Endothelial cell of umbilical vein (primary cell): ENCODE data around the gene DNHD1. TPM values are rescaled to one million over a fixed set of nuclear protein-coding genes. Genes with fewer than 3 reads are reported as not detected.

Experiments
- BruUV-seq: library from RNA; stranded (reverse); fragments of 400-500 nt; replicated peaks from 2 replicates; lab custom pipeline; 2021; lab: Mats Ljungman, UMichigan
- CTCF ChIA-PET: fragments of 300-600, 350-600 bp; sonication (Branson Sonifier 250); formaldehyde crosslinking; loops from one replicate; lab custom pipeline; 2021; ENCODE audit warnings: antibody characterized with exemption, inconsistent platforms; lab: Charles Lee
- POLR2A ChIA-PET: fragments of 300-600, 350-600 bp; sonication (Branson Sonifier 250); formaldehyde crosslinking; loops from one replicate; lab custom pipeline; 2021; ENCODE audit warnings: antibody characterized with exemption, inconsistent platforms; lab: Charles Lee
- DNase-seq: peaks from one replicate; pipeline ENCODE4 v3.0.0-alpha.2; 2011; ENCODE audit warnings: low read depth, low spot score
- FAIRE-seq: peaks from 2 replicates; lab custom pipeline; 2011; peaks lifted over from hg19 to GRCh38; lab: Jason Lieb, UNC
- H2AFZ ChIP-seq: 2 replicates; pipeline ENCODE4 v1.6.0; 2012; ENCODE audit warnings: low read depth, low read length, control low read depth, inconsistent platforms
- H3K27ac ChIP-seq: 2 replicates; pipeline ENCODE4 v1.5.1; 2011; ENCODE audit warnings: low read depth, mild to moderate bottlenecking, control low read depth, low read length, moderate library complexity; ENCODE audit not compliant: insufficient read depth
- H3K27me3 ChIP-seq, 2 experiments: 2 replicates each; pipeline versions ENCODE4 v1.6.0 to v1.6.1; 2011; ENCODE audit warnings: low read length in 2 of 2, mixed read lengths in 1 of 2; ENCODE audit not compliant: control insufficient read depth in 2 of 2, insufficient read depth in 2 of 2
- H3K36me3 ChIP-seq, 2 experiments: 2 replicates in 1 of 2; 3 replicates in 1 of 2; pipeline ENCODE4 v1.5.1; 2011; ENCODE audit warnings: low read length in 2 of 2, mild to moderate bottlenecking in 1 of 2, moderate library complexity in 1 of 2; ENCODE audit not compliant: control insufficient read depth in 2 of 2, insufficient read depth in 2 of 2; ENCODE audit errors: extremely low read depth in 1 of 2
- H3K4me1 ChIP-seq: 3 replicates; pipeline ENCODE4 v1.5.1; 2011; ENCODE audit warnings: mild to moderate bottlenecking, low read length; ENCODE audit not compliant: control insufficient read depth, insufficient read depth; ENCODE audit errors: extremely low read depth
- H3K4me2 ChIP-seq: 2 replicates; pipeline ENCODE4 v1.6.1; 2011; ENCODE audit warnings: low read length, control low read depth, mixed read lengths; ENCODE audit not compliant: insufficient read depth
- H3K4me3 ChIP-seq, 3 experiments: fragments of 200-600 bp in 1 of 3; sonication (generic), shearing (Covaris generic) in 1 of 3; replicated peaks in 1 of 3; 2 replicates each; pipeline ENCODE4 v1.5.1; 2011 to 2016; ENCODE audit warnings: control low read depth in 3 of 3, low read length in 3 of 3, mild to moderate bottlenecking in 2 of 3, inconsistent platforms in 1 of 3, low read depth in 1 of 3, moderate library complexity in 1 of 3; ENCODE audit not compliant: insufficient read depth in 1 of 3
- H3K79me2 ChIP-seq: 2 replicates; pipeline ENCODE4 v1.6.0; 2012; ENCODE audit warnings: low read length, inconsistent platforms; ENCODE audit not compliant: control insufficient read depth, insufficient read depth
- H3K9ac ChIP-seq: replicated peaks from 2 replicates; pipeline ENCODE3; 2011; ENCODE audit warnings: low read length, control low read depth; ENCODE audit not compliant: insufficient read depth; ENCODE audit errors: extremely low read depth
- H3K9me1 ChIP-seq: replicated peaks from 3 replicates; pipeline ENCODE4 v1.6.0; 2011; ENCODE audit warnings: mild to moderate bottlenecking, low read length; ENCODE audit not compliant: control insufficient read depth, insufficient read depth; ENCODE audit errors: extremely low read depth
- H3K9me3 ChIP-seq: replicated peaks from 2 replicates; pipeline ENCODE4 v1.5.1; 2012; ENCODE audit warnings: low read length, inconsistent platforms; ENCODE audit not compliant: control insufficient read depth, insufficient read depth
- H4K20me1 ChIP-seq: replicated peaks from 2 replicates; pipeline ENCODE3; 2011; ENCODE audit warnings: mild to moderate bottlenecking, low read length; ENCODE audit not compliant: control insufficient read depth, insufficient read depth; ENCODE audit errors: extremely low read depth
- EZH2 ChIP-seq: IDR thresholded peaks from 2 replicates; pipeline ENCODE4 v1.6.1; 2012; ENCODE audit warnings: borderline replicate concordance, low read depth, mild to moderate bottlenecking, moderate library complexity, low read length, inconsistent platforms; ENCODE audit not compliant: severe bottlenecking
- FOS ChIP-seq: IDR thresholded peaks from 2 replicates; pipeline ENCODE4 v1.6.1; 2011; ENCODE audit warnings: mild to moderate bottlenecking, low read length, moderate library complexity, borderline replicate concordance; ENCODE audit not compliant: insufficient read depth
- GATA2 ChIP-seq: IDR thresholded peaks from 2 replicates; pipeline ENCODE4 v1.7.0; 2011; ENCODE audit warnings: low read depth, mild to moderate bottlenecking, moderate library complexity, mixed read lengths, low read length; ENCODE audit not compliant: insufficient read length, insufficient read depth
- JUN ChIP-seq: IDR thresholded peaks from 2 replicates; pipeline ENCODE4 v1.6.1; 2011; ENCODE audit warnings: borderline replicate concordance, low read depth; ENCODE audit not compliant: insufficient read length, insufficient read depth
- MYC ChIP-seq: IDR thresholded peaks from one replicate; pipeline ENCODE4 v1.6.1; 2011; ENCODE audit warnings: mild to moderate bottlenecking, low read depth, low read length
- POLR2A ChIP-seq: IDR thresholded peaks from 2 replicates; pipeline ENCODE4 v1.6.1; 2012; ENCODE audit warnings: low read depth, mild to moderate bottlenecking, control low read depth, low read length
- POLR2AphosphoS5 ChIP-seq: IDR thresholded peaks from 2 replicates; pipeline ENCODE4 v1.6.1; 2012; ENCODE audit warnings: low read depth, mild to moderate bottlenecking, control low read depth, low read length, moderate library complexity; ENCODE audit not compliant: insufficient read depth
- dilution Hi-C: fragments of 300-500 bp; cut with MboI; formaldehyde crosslinking; loops from one replicate; pipeline ENCODE4 v1.15.0; 2019; ENCODE audit warnings: low sequenced_read_pairs; ENCODE audit not compliant: extremely low pct_ligation_motif_present
- intact Hi-C: fragments of 100-400 bp; cut with micrococcal nuclease; formaldehyde crosslinking; loops from one replicate; pipeline ENCODE4 v1.10.0; 2022
- polyA plus RNA-seq, 4 experiments: library from polyadenylated mRNA; depleted of rRNA in 3 of 4; stranded (reverse) in 3 of 4; unstranded in 1 of 4; fragments of >200 nt; gene quantifications; 2 replicates each; pipeline versions ENCODE4 v1.2.1 to v1.2.3, GENCODE V29; 2011 to 2012; ENCODE audit warnings: missing spikeins in 1 of 4
- total RNA-seq: library from RNA; stranded (reverse); gene quantifications from 2 replicates; pipeline ENCODE4 v1.2.3, GENCODE V29; 2021
- TF ChIP-seq, protein P1 (sequence below): IDR thresholded peaks from 2 replicates; pipeline ENCODE4 v1.6.1; 2011; ENCODE audit not compliant: insufficient read depth, insufficient read length
- TF ChIP-seq, protein P2 (sequence below), 2 donors: IDR thresholded peaks; 1 replicate in 1 of 2; 2 replicates in 1 of 2; pipeline ENCODE4 v1.5.1; 2011; ENCODE audit warnings: low read length in 2 of 2, mild to moderate bottlenecking in 2 of 2, moderate library complexity in 2 of 2, control low read depth in 1 of 2, inconsistent platforms in 1 of 2, low read depth in 1 of 2; ENCODE audit not compliant: insufficient read depth in 1 of 2; ENCODE audit errors: extremely low read depth in 1 of 2

Gene DNHD1
- total and polyA plus RNA-seq, 2 donors (not counting 3 experiments of a cell fraction or from before 2014, with no cell fraction given), result 3.7 to 8.6 TPM

GRCh38 chr11:6489306-6489705 lies 7.8 kb upstream of the DNHD1 start:
- BruUV-seq, result no TSS peak
- Histone ChIP-seq H3K9me3 (no peaks in the 10 kb centered on the region), H3K4me3 (no peak overlapping the region), H3K79me2 (no peaks in the 10 kb centered on the region), H3K9me1 (no peaks in the 10 kb centered on the region), H3K36me3 (peaks cover 3 to 5% of the 10 kb centered on the region in 2 experiments), H3K27me3 (no peaks in the 10 kb centered on the region), H2AFZ (no peak overlapping the region), H3K4me1 (no peaks in the 10 kb centered on the region), H4K20me1 (no peaks in the 10 kb centered on the region), H3K4me2 (no peak overlapping the region), H3K9ac (no peak overlapping the region), H3K27ac (no peak overlapping the region)
- TF ChIP-seq MYC, result no peak
- no peak for TF ChIP-seq EZH2
- TF ChIP-seq, protein P1, sequence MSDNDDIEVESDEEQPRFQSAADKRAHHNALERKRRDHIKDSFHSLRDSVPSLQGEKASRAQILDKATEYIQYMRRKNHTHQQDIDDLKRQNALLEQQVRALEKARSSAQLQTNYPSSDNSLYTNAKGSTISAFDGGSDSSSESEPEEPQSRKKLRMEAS, result no peak
- no peak for TF ChIP-seq JUN
- no peak for TF ChIP-seq POLR2AphosphoS5
- no peak for TF ChIP-seq FOS
- TF ChIP-seq, protein P2, sequence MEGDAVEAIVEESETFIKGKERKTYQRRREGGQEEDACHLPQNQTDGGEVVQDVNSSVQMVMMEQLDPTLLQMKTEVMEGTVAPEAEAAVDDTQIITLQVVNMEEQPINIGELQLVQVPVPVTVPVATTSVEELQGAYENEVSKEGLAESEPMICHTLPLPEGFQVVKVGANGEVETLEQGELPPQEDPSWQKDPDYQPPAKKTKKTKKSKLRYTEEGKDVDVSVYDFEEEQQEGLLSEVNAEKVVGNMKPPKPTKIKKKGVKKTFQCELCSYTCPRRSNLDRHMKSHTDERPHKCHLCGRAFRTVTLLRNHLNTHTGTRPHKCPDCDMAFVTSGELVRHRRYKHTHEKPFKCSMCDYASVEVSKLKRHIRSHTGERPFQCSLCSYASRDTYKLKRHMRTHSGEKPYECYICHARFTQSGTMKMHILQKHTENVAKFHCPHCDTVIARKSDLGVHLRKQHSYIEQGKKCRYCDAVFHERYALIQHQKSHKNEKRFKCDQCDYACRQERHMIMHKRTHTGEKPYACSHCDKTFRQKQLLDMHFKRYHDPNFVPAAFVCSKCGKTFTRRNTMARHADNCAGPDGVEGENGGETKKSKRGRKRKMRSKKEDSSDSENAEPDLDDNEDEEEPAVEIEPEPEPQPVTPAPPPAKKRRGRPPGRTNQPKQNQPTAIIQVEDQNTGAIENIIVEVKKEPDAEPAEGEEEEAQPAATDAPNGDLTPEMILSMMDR (IDR thresholded peaks at IDR 0.05; ENCODE audit: extremely low read depth in 1 of 2, insufficient read depth in 1 of 2, low read depth in 1 of 2, low read length in 2 of 2), result no peak
- TF ChIP-seq GATA2, result no peak
- no peak for TF ChIP-seq POLR2A
- POLR2A ChIA-PET, result no interaction called here
- CTCF ChIA-PET, result interaction anchor here (1.0 to 2.1 kb wide), 5 partner anchors 17 to 111 kb away, joined by 3 to 8 read pairs (median 5); no protein-coding TSS in a partner anchor
- no peak for FAIRE-seq
- no peak for DNase-seq
- dilution Hi-C loops, result no loop called here
- intact Hi-C loops, result no loop called here
